ENCODE data around the gene SH3RF3.

DNA sequence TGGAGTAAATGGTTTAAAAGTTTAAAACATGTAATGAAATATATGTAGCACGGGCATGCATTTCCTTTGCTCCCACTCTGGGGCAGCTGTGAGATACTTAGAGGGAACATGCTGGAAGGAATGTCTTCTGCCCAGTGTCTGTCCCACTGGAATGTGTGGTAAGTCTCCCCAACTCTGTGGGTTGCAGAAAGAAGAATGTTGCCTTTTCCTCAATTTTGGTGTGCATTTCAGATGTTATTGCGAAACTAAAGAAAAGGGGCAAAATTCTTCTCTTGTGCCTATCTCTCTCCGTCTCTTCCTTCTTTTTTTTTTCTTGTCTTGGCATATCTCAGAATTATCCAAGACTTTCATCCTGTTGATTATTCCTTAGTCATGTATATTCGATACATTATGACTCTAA, 201.1 kb downstream of the SH3RF3 start:
- TF ChIP-seq, protein P1, sequence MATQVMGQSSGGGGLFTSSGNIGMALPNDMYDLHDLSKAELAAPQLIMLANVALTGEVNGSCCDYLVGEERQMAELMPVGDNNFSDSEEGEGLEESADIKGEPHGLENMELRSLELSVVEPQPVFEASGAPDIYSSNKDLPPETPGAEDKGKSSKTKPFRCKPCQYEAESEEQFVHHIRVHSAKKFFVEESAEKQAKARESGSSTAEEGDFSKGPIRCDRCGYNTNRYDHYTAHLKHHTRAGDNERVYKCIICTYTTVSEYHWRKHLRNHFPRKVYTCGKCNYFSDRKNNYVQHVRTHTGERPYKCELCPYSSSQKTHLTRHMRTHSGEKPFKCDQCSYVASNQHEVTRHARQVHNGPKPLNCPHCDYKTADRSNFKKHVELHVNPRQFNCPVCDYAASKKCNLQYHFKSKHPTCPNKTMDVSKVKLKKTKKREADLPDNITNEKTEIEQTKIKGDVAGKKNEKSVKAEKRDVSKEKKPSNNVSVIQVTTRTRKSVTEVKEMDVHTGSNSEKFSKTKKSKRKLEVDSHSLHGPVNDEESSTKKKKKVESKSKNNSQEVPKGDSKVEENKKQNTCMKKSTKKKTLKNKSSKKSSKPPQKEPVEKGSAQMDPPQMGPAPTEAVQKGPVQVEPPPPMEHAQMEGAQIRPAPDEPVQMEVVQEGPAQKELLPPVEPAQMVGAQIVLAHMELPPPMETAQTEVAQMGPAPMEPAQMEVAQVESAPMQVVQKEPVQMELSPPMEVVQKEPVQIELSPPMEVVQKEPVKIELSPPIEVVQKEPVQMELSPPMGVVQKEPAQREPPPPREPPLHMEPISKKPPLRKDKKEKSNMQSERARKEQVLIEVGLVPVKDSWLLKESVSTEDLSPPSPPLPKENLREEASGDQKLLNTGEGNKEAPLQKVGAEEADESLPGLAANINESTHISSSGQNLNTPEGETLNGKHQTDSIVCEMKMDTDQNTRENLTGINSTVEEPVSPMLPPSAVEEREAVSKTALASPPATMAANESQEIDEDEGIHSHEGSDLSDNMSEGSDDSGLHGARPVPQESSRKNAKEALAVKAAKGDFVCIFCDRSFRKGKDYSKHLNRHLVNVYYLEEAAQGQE (IDR thresholded peaks at IDR 0.05; ENCODE audit: insufficient read depth in 1 of 2, low read depth in 2 of 2, low read length in 1 of 2), result no peak
- TF ChIP-seq, protein P2, sequence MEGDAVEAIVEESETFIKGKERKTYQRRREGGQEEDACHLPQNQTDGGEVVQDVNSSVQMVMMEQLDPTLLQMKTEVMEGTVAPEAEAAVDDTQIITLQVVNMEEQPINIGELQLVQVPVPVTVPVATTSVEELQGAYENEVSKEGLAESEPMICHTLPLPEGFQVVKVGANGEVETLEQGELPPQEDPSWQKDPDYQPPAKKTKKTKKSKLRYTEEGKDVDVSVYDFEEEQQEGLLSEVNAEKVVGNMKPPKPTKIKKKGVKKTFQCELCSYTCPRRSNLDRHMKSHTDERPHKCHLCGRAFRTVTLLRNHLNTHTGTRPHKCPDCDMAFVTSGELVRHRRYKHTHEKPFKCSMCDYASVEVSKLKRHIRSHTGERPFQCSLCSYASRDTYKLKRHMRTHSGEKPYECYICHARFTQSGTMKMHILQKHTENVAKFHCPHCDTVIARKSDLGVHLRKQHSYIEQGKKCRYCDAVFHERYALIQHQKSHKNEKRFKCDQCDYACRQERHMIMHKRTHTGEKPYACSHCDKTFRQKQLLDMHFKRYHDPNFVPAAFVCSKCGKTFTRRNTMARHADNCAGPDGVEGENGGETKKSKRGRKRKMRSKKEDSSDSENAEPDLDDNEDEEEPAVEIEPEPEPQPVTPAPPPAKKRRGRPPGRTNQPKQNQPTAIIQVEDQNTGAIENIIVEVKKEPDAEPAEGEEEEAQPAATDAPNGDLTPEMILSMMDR (IDR thresholded peaks at IDR 0.05), result no peak
- TF ChIP-seq TCF7L2 (IDR thresholded peaks at IDR 0.05; ENCODE audit: low read depth, low read length), result no peak
- no peak for TF ChIP-seq POLR2AphosphoS5 (IDR thresholded peaks at IDR 0.05; ENCODE audit: low read depth, low read length)

Measured in Panc1 (cell line).